BE2C (cell line): ENCODE results near the gene DGKA.
"Not testable (repeated sequence)": the region's sequence is repeated elsewhere in the genome, so short reads cannot be mapped to it uniquely, and the experiment has no call there.

Experiments used
- DNase-seq: peaks from one replicate; pipeline ENCODE4 v3.0.0-alpha.2; 2020
- H3K27me3 ChIP-seq: fragments of 250-450 bp; sonication (Bioruptor Pico); 2 replicates; pipeline ENCODE4 v1.5.1; 2020; ENCODE audit warnings: mild to moderate bottlenecking
- H3K36me3 ChIP-seq: fragments of 250-450 bp; sonication (Bioruptor Pico); 2 replicates; pipeline ENCODE4 v1.5.1; 2020; ENCODE audit warnings: mild to moderate bottlenecking
- H3K4me1 ChIP-seq: fragments of 250-450 bp; sonication (Bioruptor Pico); 2 replicates; pipeline ENCODE4 v1.5.1; 2020
- H3K4me3 ChIP-seq: 2 replicates; pipeline ENCODE4 v1.5.1; 2011; ENCODE audit warnings: low read depth, low read length
- H3K9me3 ChIP-seq: fragments of 250-450 bp; sonication (Bioruptor Pico); 2 replicates; pipeline ENCODE4 v1.5.1; 2020
- TF ChIP-seq, protein P1 (sequence below): IDR thresholded peaks from 2 replicates; pipeline ENCODE4 v1.5.1; 2012; ENCODE audit warnings: mild to moderate bottlenecking, low read depth, low read length

The DGKA gene

DNA sequence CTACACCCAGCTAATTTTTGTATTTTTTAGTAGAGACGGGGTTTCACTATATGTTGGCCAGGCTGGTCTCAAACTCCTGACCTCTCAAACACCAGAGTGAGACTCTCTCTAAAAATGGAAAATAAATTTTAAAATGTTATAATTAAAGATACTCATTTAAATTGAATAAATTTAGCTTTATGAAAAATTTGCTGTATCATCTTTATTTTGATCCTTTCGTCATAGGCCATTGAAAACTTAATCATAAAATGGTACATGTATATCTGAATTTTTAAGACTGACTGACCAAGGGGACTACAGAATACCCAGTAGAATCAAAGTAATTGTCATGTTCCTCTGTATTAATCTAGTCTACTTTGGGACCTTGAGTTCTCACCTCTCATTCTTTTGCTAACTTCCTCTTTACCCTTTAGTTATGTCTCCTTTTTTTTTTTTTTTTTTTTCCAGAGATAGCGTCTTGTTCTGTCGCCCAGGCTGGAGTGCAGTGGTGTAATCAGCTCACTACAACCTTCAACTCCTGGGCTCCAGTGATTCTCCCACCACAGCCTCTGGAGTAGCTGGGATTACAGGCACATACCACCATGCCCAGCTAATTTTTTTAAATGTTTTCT lies 52.4 kb downstream of the DGKA start:
- Histone ChIP-seq H3K4me3 (no peak overlapping the region), H3K4me1 (no peaks in the 10 kb centered on the region), H3K9me3 (no peaks in the 10 kb centered on the region), H3K36me3 (peaks cover 6% of the 10 kb centered on the region; the same call in 1 of the 2 replicates), H3K27me3 (no peaks in the 10 kb centered on the region)
- TF ChIP-seq, protein P1, sequence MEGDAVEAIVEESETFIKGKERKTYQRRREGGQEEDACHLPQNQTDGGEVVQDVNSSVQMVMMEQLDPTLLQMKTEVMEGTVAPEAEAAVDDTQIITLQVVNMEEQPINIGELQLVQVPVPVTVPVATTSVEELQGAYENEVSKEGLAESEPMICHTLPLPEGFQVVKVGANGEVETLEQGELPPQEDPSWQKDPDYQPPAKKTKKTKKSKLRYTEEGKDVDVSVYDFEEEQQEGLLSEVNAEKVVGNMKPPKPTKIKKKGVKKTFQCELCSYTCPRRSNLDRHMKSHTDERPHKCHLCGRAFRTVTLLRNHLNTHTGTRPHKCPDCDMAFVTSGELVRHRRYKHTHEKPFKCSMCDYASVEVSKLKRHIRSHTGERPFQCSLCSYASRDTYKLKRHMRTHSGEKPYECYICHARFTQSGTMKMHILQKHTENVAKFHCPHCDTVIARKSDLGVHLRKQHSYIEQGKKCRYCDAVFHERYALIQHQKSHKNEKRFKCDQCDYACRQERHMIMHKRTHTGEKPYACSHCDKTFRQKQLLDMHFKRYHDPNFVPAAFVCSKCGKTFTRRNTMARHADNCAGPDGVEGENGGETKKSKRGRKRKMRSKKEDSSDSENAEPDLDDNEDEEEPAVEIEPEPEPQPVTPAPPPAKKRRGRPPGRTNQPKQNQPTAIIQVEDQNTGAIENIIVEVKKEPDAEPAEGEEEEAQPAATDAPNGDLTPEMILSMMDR, result no peak
- DNase-seq, result no peak

DNA sequence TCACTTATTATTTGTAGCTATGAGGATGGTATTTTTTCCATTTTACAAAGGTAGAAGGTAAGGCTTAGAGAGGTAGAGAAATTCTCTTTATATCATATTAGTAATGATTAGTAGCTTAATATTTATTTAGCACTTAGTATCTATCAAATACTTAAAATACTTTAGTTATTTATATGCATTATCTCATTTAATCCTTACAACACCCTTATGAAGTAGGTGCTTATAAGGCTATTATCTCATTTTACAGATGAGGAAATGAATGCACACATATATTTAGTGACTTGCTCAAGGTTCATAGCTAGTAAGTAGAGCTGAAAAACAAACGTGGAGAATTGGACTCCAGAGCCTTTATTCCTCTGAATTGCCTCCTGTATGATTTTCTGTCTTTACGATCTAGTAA lies 53.9 kb downstream of the DGKA start:
- Histone ChIP-seq H3K4me3 (no peak overlapping the region), H3K36me3 (peaks cover 13% of the 10 kb centered on the region), H3K9me3 (no peaks in the 10 kb centered on the region), H3K27me3 (no peaks in the 10 kb centered on the region), H3K4me1 (no peaks in the 10 kb centered on the region)
- DNase-seq, result no peak
- TF ChIP-seq, protein P1, result no peak

DNA sequence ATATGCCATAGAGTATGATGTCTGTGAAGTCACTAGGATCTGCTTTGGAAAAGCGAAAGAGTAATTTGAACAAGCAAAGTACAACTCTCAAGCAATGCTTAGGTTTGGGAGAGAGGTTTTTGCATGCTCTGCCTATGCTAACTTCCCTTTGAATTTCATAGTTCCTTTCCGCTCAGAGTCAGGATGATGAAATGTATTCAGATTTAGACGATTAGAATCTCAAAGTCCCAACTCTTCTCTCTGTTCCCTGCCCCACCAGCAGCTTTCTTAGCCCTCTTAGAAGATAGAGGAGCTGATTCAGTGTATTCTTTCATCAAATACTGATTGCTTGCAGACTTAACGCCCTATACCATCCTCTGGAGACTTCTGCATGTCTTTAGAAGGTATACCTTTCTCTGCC lies 54.4 kb downstream of the DGKA start:
- Histone ChIP-seq H3K9me3 (no peaks in the 10 kb centered on the region), H3K4me3 (no peak overlapping the region), H3K4me1 (no peaks in the 10 kb centered on the region), H3K36me3 (peaks cover 18% of the 10 kb centered on the region), H3K27me3 (no peaks in the 10 kb centered on the region)
- TF ChIP-seq, protein P1, result no peak
- DNase-seq, result no peak

DNA sequence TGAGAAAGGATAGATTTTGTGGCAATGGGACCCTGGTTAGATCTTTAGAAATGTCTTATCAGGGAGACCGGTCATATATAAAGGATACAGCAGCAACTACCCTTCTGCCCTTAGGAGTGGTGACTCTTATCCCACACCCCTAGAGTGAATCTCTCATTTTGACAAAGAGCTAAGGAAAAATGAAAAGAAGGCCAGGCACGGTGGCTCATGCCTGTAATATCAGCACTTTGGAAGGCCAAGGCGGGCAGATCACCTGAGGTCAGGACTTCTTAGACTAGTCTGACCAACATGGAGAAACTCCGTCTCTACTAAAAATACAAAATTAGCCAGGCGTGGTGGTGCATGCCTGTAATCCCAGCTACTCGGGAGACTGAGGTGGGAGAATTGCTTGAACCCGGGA lies 55.0 kb downstream of the DGKA start:
- not testable (repeated sequence) for DNase-seq, H3K27me3 ChIP-seq, H3K4me1 ChIP-seq, H3K4me3 ChIP-seq, H3K9me3 ChIP-seq
- peaks cover 22% of the 10 kb centered on the region for H3K36me3 ChIP-seq

DNA sequence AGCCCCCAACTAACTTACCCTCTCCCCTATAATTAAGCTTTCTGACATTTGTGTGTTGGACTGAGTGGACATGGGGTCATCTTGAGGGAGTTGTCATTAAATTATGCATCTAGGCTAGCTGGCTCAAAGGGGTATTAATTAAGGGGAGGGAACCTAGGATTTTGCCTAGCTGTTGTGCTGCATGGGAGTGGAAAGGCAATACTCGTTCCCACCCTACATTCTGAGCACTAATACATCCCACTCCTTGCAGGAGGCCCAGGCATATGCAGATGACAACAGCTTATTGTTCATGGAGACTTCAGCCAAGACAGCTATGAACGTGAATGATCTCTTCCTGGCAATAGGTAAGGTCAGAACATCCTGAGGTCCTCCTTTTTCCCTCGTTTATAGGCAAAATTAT lies 60.1 kb downstream of the DGKA start:
- Histone ChIP-seq H3K36me3 (peaks cover 41% of the 10 kb centered on the region), H3K27me3 (no peaks in the 10 kb centered on the region), H3K4me1 (no peaks in the 10 kb centered on the region), H3K4me3 (no peak overlapping the region), H3K9me3 (no peaks in the 10 kb centered on the region)
- no peak for DNase-seq
- TF ChIP-seq, protein P1, result no peak

DNA sequence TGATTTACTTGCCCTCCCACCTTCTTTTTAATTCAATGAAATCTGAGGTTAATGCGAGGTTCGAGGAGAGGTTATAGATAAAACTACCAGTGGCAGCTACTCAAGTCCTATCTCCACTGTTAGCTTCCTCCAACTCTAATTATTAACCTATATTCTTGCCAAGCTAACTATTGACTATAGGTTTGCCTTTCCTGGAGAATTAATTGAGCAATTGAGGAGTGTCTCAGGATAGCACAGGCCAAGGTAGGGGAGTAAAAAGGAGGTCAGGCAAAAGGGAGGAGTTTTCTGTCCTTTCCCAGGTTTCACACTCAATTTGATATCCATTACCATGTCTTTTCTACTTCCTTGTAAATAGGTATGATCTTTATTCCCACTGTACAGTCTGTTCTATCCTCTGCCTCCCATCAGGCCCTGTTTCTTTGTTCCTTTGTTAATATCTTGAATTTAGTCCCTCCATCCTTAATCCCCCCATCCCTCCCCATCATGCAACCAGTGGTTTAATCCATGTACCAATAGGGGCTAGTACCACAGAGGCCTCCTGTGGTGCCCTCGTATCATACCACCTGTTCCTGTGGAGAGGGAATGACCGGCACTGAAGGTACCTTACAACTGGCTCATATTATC lies 62.4 kb downstream of the DGKA start:
- Histone ChIP-seq H3K9me3 (no peaks in the 10 kb centered on the region), H3K4me1 (no peaks in the 10 kb centered on the region), H3K27me3 (no peaks in the 10 kb centered on the region), H3K4me3 (no peak overlapping the region), H3K36me3 (peaks cover 36% of the 10 kb centered on the region)
- no peak for DNase-seq
- TF ChIP-seq, protein P1, result no peak
